HG02678 (cell line): ENCODE results near the gene MAPKAP1.

Experiments
- ATAC-seq: cut with Tn5 transposase; IDR thresholded peaks from one replicate; pipeline ENCODE4 v1.9.1; 2021; ENCODE audit warnings: mild to moderate bottlenecking, moderate library complexity; ENCODE audit not compliant: unreplicated experiment

Gene MAPKAP1

DNA sequence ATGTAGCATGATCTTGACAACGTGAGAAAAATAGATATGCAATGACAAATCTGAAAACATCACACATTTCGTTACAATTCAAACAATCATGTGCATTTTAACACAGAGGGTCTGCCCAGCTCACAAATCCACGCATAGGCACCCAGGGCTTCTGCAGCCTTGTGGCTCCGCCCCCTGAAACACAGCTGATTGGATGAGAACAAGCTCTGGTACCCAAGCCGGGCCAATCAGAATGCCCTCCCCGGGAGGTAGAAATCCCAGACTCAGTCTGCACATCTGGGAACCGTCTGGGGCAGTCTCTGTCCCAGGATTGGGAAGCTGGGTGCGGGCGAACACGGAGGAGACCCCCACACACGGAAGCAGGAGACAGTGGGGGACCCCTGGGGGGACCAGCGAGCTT is 307.8 kb downstream of the MAPKAP1 start:
- no peak for ATAC-seq

DNA sequence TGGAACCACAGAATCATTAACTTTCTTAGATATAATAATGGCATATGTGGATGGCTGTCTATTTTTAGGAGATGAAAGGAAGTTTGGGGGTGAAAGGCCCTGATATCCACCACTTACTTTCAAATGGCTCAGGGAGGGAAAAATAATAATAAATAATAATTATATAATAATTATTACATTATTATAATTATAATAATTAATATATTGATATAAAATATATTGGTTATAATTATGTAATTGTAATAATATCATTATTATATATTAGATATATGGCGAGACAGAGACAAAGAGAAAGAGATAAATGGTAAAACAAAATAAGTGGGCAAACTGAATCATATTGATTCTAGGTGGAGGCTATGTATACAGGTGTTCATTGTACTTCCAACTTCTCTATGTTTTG is 308.8 kb downstream of the MAPKAP1 start:
- ATAC-seq, result no peak

DNA sequence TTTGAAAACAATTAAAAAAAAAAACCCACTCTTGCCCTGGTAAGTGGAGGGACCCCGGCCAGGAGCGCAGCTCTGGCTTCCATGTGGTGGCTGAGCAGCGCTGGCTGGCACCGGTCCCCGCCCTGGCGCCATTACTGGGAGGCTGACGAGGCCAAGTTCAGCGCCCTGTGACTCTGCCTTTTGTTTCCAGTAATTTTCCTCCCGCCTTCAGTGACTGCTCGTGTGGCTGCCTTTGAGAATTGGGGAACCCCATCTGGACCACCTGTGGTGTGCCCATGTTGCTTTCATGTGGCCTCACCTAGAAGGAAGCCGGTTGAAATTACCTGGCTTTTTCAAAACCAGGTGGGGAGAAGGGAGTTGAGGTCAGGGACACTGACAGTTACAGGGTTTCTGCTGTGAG is 309.3 kb downstream of the MAPKAP1 start:
- no peak for ATAC-seq

DNA sequence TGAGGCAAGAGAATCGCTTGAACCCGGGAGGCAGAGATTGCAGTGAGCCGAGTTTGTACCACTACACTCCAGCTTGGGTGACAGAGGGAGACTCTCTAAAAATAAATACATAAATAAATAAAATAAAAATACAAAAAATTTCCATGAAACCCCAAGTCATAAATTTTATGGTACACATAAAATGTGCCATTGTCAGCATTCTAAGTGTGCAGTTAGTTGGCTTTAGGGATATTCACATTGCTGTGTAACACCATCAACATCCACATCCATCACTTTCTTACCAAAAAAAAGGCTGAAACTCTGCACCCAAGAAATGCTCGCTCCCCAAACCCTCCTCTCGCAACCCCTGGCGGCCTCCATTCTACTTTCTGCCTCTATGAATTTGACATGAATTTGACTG is 310.2 kb downstream of the MAPKAP1 start:
- ATAC-seq, result no peak

DNA sequence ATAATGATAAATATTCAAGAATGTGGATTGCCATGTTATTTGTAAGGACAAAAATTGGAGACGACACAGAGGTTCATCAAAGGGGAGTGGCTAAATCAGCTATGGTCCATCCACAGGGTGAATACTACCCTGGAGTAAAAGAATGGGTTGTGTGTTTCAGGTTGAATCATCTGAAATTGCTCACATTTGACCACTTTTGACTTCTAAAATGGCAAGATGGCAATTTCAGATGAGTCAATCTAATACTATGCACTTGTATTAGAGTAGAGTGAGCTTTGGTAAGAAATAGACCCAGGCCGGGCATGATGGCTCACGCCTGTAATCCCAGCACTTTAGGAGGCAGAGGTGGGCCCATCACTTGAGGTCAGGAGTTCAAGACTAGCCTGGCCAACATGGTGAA is 313.6 kb downstream of the MAPKAP1 start:
- no peak for ATAC-seq

DNA sequence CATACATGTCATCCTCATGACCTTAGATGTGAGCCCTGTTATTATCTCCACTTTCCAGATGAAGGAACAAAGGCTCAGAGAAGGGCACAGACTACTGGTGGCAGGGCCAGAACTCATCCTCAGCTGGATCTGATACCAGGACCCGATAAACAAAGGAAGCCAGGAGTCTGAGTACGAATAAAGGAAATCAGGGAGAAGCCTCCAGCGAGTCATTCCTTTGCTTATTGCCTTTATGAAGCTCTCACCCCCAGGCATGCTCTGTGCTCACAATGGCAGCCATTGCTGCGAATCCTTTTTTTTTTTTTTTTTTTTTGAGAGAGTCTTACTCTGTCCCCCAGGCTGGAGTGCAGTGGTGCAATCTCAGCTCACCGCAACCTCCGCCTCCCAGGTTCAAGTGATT is 315.3 kb downstream of the MAPKAP1 start:
- ATAC-seq, result no peak

DNA sequence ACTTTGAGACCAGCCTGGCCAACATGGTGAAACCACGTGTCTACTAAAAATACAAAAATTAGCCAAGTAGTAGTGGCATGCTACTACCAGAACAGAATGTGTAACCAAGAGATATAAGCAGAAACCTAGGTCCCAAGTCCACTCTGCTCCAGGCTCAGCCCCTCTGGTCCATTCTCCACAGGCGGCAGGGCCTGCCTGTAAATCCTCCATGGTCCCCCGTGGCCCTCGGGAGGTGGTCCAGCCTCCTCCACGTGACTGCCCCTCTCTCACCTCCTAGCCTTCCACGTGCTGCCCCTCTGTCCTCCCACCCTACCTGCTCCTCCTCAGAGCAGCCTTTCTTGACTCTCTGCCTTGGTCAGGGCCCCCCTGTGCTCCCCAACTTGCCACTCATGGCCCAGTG is 318.0 kb downstream of the MAPKAP1 start:
- ATAC-seq, result no peak

DNA sequence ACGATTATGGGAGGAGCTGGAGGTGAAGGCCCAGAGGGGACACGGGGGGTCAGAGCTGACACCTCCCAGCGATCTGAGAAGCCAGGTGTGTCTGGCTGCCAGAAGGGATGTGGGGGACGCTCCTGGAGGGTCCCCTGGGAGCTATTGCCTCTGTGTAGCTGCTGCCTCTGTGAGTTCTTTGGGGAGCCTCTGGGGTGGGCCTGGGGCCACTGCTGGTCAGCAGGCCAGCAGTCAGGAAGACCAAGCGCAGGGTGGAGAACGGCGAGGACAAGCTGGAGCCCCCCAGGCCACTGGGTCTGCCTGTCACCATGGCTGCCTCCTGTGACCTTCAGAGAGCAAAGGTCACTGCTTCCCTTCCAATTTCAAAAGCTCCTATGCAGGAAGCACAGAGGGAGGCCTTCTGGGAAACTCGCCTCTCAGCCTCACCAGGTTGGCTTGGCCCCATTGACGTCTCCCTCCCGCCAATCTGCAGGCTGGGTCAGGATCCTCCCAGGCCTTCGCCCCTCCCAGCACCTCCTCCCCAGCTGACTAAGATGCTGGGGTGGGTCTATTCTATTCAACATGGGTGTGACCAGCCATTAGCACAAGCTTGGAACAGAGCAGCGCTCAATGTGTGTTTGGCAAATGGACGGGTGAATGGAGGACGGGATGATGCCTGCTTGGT is 319.0 kb downstream of the MAPKAP1 start:
- ATAC-seq, result no peak
